Measurements from ENCODE around the gene BHLHE40.

GRCh38 chr3:4994144-4994730 is 15.0 kb downstream of the BHLHE40 start:
- TF ChIP-seq POLR2A (IDR thresholded peaks at IDR 0.05) (no peak), CTCF (IDR thresholded peaks at IDR 0.05) (no peak)
